ENCODE measurements around the gene PDILT. TPM values are rescaled to one million over a fixed set of nuclear protein-coding genes. Genes with fewer than 3 reads are reported as not detected.
"Not testable (repeated sequence)": the region's sequence is repeated elsewhere in the genome, so short reads cannot be mapped to it uniquely, and the experiment has no call there.

Gene PDILT, protein sequence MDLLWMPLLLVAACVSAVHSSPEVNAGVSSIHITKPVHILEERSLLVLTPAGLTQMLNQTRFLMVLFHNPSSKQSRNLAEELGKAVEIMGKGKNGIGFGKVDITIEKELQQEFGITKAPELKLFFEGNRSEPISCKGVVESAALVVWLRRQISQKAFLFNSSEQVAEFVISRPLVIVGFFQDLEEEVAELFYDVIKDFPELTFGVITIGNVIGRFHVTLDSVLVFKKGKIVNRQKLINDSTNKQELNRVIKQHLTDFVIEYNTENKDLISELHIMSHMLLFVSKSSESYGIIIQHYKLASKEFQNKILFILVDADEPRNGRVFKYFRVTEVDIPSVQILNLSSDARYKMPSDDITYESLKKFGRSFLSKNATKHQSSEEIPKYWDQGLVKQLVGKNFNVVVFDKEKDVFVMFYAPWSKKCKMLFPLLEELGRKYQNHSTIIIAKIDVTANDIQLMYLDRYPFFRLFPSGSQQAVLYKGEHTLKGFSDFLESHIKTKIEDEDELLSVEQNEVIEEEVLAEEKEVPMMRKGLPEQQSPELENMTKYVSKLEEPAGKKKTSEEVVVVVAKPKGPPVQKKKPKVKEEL
- total RNA-seq (2021) = not detected in 2 replicates
- not detected for Bru-seq, nascent RNA
- BruChase-seq, experiment 1, labeled RNA remaining after a 2-hour chase = not detected
- not detected for BruChase-seq, experiment 2, labeled RNA remaining after a 6-hour chase
- long read RNA-seq = 0 reads

DNA sequence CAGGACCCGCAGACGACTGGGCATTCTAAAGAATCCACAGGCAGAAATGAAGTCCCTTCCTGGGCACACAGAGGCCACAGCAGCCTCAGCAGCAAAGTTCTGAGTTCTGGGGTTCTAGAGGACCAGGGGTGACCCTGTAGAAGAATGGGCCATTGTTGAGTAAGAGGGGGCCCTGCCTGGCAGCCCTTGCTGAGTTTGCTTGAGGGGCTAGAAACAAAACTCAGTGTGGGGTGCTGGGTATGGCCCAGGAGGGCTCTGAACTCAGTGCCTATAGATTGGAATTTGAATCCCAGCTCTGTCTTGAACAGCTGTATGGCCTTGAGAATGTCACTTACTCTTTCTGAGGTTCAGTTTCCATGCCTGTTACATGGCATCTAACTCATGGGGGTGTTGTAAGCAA, at the start of gene PDILT:
TSS of gene PDILT (minus strand) at position 101 of the 400 bp plus-strand sequence. CDS start 5,437 bp downstream, outside the sequence.
- intact Hi-C loops (cut with micrococcal nuclease; ENCODE audit: unreplicated experiment) = no loop called here
- ChIA-PET CTCF (no interaction called here), POLR2A (ENCODE audit: unreplicated experiment) (no interaction called here)
- no peak within 1 kb of the TSS for H3K4me2 ChIP-seq
- no peak within 1 kb of the TSS for H3K4me3 ChIP-seq
- no peaks in the 10 kb centered on the region for H3K4me1 ChIP-seq (replicated peaks; ENCODE audit: insufficient read depth)
- H3F3A ChIP-seq (ENCODE audit: insufficient read depth, low read depth) = no peaks in the 10 kb centered on the region
- H3K36me3 ChIP-seq (ENCODE audit: low read depth) = no peaks in the 10 kb centered on the region
- no peaks in the 10 kb centered on the region for H3K9me3 ChIP-seq (ENCODE audit: insufficient read depth, low read depth)
- H3K9me2 ChIP-seq (ENCODE audit: insufficient read depth) = no peaks in the 10 kb centered on the region
- peaks cover 72% of the 10 kb centered on the region for H3K27me3 ChIP-seq (ENCODE audit: insufficient read depth, low read depth)
- H4K20me1 ChIP-seq (ENCODE audit: insufficient read depth) = no peaks in the 10 kb centered on the region
- TF ChIP-seq EZH2 (IDR thresholded peaks at IDR 0.05; ENCODE audit: low read depth) = no peak
- TF ChIP-seq, protein P1, sequence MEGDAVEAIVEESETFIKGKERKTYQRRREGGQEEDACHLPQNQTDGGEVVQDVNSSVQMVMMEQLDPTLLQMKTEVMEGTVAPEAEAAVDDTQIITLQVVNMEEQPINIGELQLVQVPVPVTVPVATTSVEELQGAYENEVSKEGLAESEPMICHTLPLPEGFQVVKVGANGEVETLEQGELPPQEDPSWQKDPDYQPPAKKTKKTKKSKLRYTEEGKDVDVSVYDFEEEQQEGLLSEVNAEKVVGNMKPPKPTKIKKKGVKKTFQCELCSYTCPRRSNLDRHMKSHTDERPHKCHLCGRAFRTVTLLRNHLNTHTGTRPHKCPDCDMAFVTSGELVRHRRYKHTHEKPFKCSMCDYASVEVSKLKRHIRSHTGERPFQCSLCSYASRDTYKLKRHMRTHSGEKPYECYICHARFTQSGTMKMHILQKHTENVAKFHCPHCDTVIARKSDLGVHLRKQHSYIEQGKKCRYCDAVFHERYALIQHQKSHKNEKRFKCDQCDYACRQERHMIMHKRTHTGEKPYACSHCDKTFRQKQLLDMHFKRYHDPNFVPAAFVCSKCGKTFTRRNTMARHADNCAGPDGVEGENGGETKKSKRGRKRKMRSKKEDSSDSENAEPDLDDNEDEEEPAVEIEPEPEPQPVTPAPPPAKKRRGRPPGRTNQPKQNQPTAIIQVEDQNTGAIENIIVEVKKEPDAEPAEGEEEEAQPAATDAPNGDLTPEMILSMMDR (conservative IDR thresholded peaks at IDR 0.05) = no peak
- H3K79me2 ChIP-seq (ENCODE audit: low read depth) = no peaks in the 10 kb centered on the region
- no peak for DNase-seq
- no TSS peak for BruUV-seq (replicated peaks)
- H2AFZ ChIP-seq = no peak within 1 kb of the TSS
- H3K27ac ChIP-seq = no peak within 1 kb of the TSS

DNA sequence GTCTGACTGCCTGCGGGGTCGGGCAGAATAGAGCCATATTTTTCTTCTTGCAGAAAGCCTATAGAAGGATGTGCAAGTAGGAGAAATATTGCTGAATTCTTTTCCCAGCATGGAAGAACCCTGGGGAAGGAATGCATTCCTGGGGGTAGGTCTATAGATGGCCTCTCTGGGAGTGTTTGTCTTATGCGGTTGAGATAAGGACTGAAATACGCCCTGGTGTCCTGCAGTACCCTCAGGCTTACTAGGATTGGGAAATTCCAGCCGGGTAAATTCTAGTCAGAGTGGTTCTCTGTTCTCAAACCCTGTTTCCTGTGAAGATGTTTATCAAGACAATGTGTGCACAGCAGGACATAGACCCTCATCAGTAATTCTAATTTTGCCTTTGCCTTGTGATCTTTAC, 49.1 kb upstream of the PDILT start:
- H3F3A ChIP-seq (ENCODE audit: insufficient read depth, low read depth); POLR2A ChIA-PET (ENCODE audit: unreplicated experiment); H3K4me2 ChIP-seq; H3K4me3 ChIP-seq; H3K36me3 ChIP-seq (ENCODE audit: low read depth); CTCF ChIA-PET; H2AFZ ChIP-seq; H3K27ac ChIP-seq; H3K4me1 ChIP-seq (replicated peaks; ENCODE audit: insufficient read depth); H4K20me1 ChIP-seq (ENCODE audit: insufficient read depth); H3K79me2 ChIP-seq (ENCODE audit: low read depth); H3K9me2 ChIP-seq (ENCODE audit: insufficient read depth); BruUV-seq (replicated peaks); DNase-seq; H3K27me3 ChIP-seq (ENCODE audit: insufficient read depth, low read depth); intact Hi-C loops (cut with micrococcal nuclease; ENCODE audit: unreplicated experiment); H3K9me3 ChIP-seq (ENCODE audit: insufficient read depth, low read depth): not testable (repeated sequence)

DNA sequence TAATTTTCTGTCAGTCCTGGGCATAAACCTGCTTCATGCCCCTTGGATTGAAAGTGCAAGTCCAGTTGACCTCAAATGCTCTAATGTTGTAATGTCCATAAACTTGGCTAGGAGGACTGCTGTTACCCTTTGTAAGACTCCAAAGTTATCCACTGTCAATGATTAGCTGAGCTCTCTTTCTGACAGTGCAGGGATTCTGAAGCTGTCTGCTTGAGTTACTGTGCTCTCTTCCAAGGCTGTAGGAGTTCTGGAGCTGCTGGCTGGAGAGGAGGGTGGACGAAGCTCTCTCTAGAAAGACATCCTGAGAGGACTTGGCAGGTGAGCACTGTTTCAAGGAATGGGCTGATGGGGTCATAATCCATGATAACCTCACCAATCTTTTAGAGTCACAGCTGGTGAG, 46.8 kb upstream of the PDILT start, which contains the start of gene ACSM2A:
TSS of gene ACSM2A (plus strand) at position 158 of the 400 bp plus-strand sequence. CDS start 8,594 bp downstream, outside the sequence.
- H3K79me2 ChIP-seq (ENCODE audit: low read depth); H3K4me2 ChIP-seq; H3K9me2 ChIP-seq (ENCODE audit: insufficient read depth); BruUV-seq (replicated peaks); H3K27ac ChIP-seq; H4K20me1 ChIP-seq (ENCODE audit: insufficient read depth); POLR2A ChIA-PET (ENCODE audit: unreplicated experiment); H3K36me3 ChIP-seq (ENCODE audit: low read depth); H2AFZ ChIP-seq; H3K27me3 ChIP-seq (ENCODE audit: insufficient read depth, low read depth); H3F3A ChIP-seq (ENCODE audit: insufficient read depth, low read depth); H3K4me1 ChIP-seq (replicated peaks; ENCODE audit: insufficient read depth); H3K9me3 ChIP-seq (ENCODE audit: insufficient read depth, low read depth); DNase-seq; intact Hi-C loops (cut with micrococcal nuclease; ENCODE audit: unreplicated experiment); H3K4me3 ChIP-seq; CTCF ChIA-PET: not testable (repeated sequence)

DNA sequence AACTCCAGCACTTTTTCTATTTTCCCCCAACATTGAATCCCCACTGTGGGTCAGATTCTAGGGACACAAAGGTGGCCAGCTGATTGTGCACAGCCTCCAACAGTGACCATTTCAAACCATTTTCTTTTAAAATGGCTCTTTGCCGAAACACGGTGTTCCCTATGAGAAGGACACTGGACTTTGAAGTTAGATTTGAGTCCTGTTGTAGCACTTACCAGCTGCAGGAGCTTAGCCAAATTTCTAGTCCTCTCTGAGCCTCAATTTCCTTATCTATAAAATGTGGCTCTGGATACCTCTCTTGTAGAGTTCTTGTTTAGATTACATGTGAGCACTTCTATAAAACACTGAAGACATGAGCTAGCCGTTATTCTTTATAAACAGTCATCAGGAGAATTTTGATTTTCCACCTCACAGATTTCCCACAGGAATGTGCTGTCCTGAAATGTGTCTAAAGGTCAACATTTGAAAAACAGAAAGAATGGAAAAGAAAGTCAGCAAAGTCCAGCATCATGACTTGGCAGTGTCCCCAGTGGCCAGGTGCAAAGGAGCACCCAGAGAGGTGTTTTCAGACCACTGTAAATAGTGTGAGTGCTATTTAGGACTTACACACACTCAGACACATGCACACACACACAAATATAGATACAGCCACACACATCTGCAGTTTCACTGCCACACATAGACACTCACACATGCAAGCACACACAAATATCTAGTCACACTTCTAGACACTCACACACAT, 42.3 kb upstream of the PDILT start:
- H2AFZ ChIP-seq; H3K4me2 ChIP-seq; BruUV-seq (replicated peaks); H3K9me2 ChIP-seq (ENCODE audit: insufficient read depth); CTCF ChIA-PET; H3F3A ChIP-seq (ENCODE audit: insufficient read depth, low read depth); H3K4me3 ChIP-seq; H3K79me2 ChIP-seq (ENCODE audit: low read depth); H3K9me3 ChIP-seq (ENCODE audit: insufficient read depth, low read depth); H3K36me3 ChIP-seq (ENCODE audit: low read depth); H4K20me1 ChIP-seq (ENCODE audit: insufficient read depth); DNase-seq; H3K27ac ChIP-seq; intact Hi-C loops (cut with micrococcal nuclease; ENCODE audit: unreplicated experiment); H3K27me3 ChIP-seq (ENCODE audit: insufficient read depth, low read depth); POLR2A ChIA-PET (ENCODE audit: unreplicated experiment); H3K4me1 ChIP-seq (replicated peaks; ENCODE audit: insufficient read depth): not testable (repeated sequence)

DNA sequence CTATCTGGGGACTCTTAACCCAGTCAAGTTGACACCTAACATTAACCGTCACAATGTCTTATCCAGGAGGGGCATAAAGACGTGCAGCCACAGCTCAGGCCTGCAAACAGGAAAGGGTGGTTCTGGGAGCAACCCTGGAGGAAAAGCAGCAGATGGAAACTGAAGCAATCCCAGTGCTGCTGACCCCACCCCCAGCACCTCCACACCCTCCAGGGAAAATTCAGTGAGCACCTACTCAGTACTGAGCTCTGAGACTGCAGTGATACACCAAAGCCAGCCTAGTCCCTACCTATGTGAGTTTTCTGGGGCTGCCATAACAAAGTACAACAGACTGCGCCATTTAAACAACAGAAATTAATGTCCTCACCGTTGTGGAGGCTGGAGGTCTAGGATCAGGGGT, 37.3 kb upstream of the PDILT start:
- BruUV-seq (replicated peaks); POLR2A ChIA-PET (ENCODE audit: unreplicated experiment); intact Hi-C loops (cut with micrococcal nuclease; ENCODE audit: unreplicated experiment): not testable (repeated sequence)

More for the DNA sequence above, 37.3 kb upstream of the PDILT start:
- H3K36me3 ChIP-seq (ENCODE audit: low read depth); H3K27me3 ChIP-seq (ENCODE audit: insufficient read depth, low read depth); H3F3A ChIP-seq (ENCODE audit: insufficient read depth, low read depth); H4K20me1 ChIP-seq (ENCODE audit: insufficient read depth); H3K4me1 ChIP-seq (replicated peaks; ENCODE audit: insufficient read depth); H3K79me2 ChIP-seq (ENCODE audit: low read depth); H3K9me2 ChIP-seq (ENCODE audit: insufficient read depth); H3K4me2 ChIP-seq; CTCF ChIA-PET; H3K4me3 ChIP-seq; H3K9me3 ChIP-seq (ENCODE audit: insufficient read depth, low read depth); DNase-seq; H3K27ac ChIP-seq; H2AFZ ChIP-seq: not testable (repeated sequence)
